ENCODE results near the gene FLRT1. TPM values are rescaled to one million over a fixed set of nuclear protein-coding genes. Genes with fewer than 3 reads are reported as not detected.

The FLRT1 gene
- total RNA-seq, 1 experiment from 2014 or later, result 0.94 TPM

- H3K36me3 ChIP-seq (replicated peaks; ENCODE audit: control insufficient read depth, insufficient read depth, low read length), result peaks cover 3% of the 10 kb centered on the region
- peak; percentile 80 for DNase-seq
- peak overlapping the region; percentile 28 for H3K4me3 ChIP-seq (ENCODE audit: insufficient read depth, low read depth, low read length)
- H3K27me3 ChIP-seq (ENCODE audit: control insufficient read depth, insufficient read depth, low read length), result peaks cover 6% of the 10 kb centered on the region
Observed at GRCh38 chr11:64000740-64001483, 34.8 kb upstream of the FLRT1 start.

GRCh38 chr11:64001484-64002420 is 34.0 kb upstream of the FLRT1 start:
- Histone ChIP-seq H3K36me3 (replicated peaks; ENCODE audit: control insufficient read depth, insufficient read depth, low read length) (peaks cover 1% of the 10 kb centered on the region; the same call in 1 of the 2 replicates), H3K27me3 (ENCODE audit: control insufficient read depth, insufficient read depth, low read length) (peaks cover 12% of the 10 kb centered on the region), H3K4me3 (ENCODE audit: insufficient read depth, low read depth, low read length) (no peak overlapping the region)
- no peak for DNase-seq

- DNase-seq, result no peak
- H3K27me3 ChIP-seq (ENCODE audit: control insufficient read depth, insufficient read depth, low read length), result peaks cover 30% of the 10 kb centered on the region
- no peaks in the 10 kb centered on the region for H3K36me3 ChIP-seq (replicated peaks; ENCODE audit: control insufficient read depth, insufficient read depth, low read length)
Observed at GRCh38 chr11:64003807-64004589, 31.7 kb upstream of the FLRT1 start.

GRCh38 chr11:64004590-64004984 is 31.1 kb upstream of the FLRT1 start:
- no peaks in the 10 kb centered on the region for H3K36me3 ChIP-seq (replicated peaks; ENCODE audit: control insufficient read depth, insufficient read depth, low read length)
- no peak for DNase-seq
- no peak overlapping the region for H3K4me3 ChIP-seq (ENCODE audit: insufficient read depth, low read depth, low read length)
- peaks cover 32% of the 10 kb centered on the region for H3K27me3 ChIP-seq (ENCODE audit: control insufficient read depth, insufficient read depth, low read length)

More at GRCh38 chr11:64003807-64004589, 31.7 kb upstream of the FLRT1 start:
- no peak overlapping the region for H3K4me3 ChIP-seq (ENCODE audit: insufficient read depth, low read depth, low read length)

- H3K27me3 ChIP-seq (ENCODE audit: control insufficient read depth, insufficient read depth, low read length), result peaks cover 32% of the 10 kb centered on the region
- H3K4me3 ChIP-seq (ENCODE audit: insufficient read depth, low read depth, low read length), result no peak overlapping the region
- H3K36me3 ChIP-seq (replicated peaks; ENCODE audit: control insufficient read depth, insufficient read depth, low read length), result no peaks in the 10 kb centered on the region
- no peak for DNase-seq
Observed at GRCh38 chr11:64005691-64006090, 30.0 kb upstream of the FLRT1 start.

- no peak for DNase-seq
- Histone ChIP-seq H3K4me3 (ENCODE audit: insufficient read depth, low read depth, low read length) (no peak overlapping the region), H3K27me3 (ENCODE audit: control insufficient read depth, insufficient read depth, low read length) (peaks cover 30% of the 10 kb centered on the region), H3K36me3 (replicated peaks; ENCODE audit: control insufficient read depth, insufficient read depth, low read length) (no peaks in the 10 kb centered on the region)
Observed at GRCh38 chr11:64006398-64006797, 29.3 kb upstream of the FLRT1 start.

- no peaks in the 10 kb centered on the region for H3K36me3 ChIP-seq (replicated peaks; ENCODE audit: control insufficient read depth, insufficient read depth, low read length)
- peak; percentile 88 for DNase-seq
- peaks cover 30% of the 10 kb centered on the region for H3K27me3 ChIP-seq (ENCODE audit: control insufficient read depth, insufficient read depth, low read length)
- H3K4me3 ChIP-seq (ENCODE audit: insufficient read depth, low read depth, low read length), result peak overlapping the region; percentile 15; the same call in 1 of the 2 replicates
Observed at GRCh38 chr11:64007160-64007628, 28.5 kb upstream of the FLRT1 start.

GRCh38 chr11:64007629-64008282 is 28.0 kb upstream of the FLRT1 start:
- H3K4me3 ChIP-seq (ENCODE audit: insufficient read depth, low read depth, low read length), result peak overlapping the region; percentile 15; the same call in 1 of the 2 replicates
- peaks cover 30% of the 10 kb centered on the region for H3K27me3 ChIP-seq (ENCODE audit: control insufficient read depth, insufficient read depth, low read length)
- peak; percentile 92 for DNase-seq
- H3K36me3 ChIP-seq (replicated peaks; ENCODE audit: control insufficient read depth, insufficient read depth, low read length), result no peaks in the 10 kb centered on the region

GRCh38 chr11:64008283-64008913 is 27.3 kb upstream of the FLRT1 start:
- H3K36me3 ChIP-seq (replicated peaks; ENCODE audit: control insufficient read depth, insufficient read depth, low read length), result no peaks in the 10 kb centered on the region
- DNase-seq, result peak; percentile 59
- H3K27me3 ChIP-seq (ENCODE audit: control insufficient read depth, insufficient read depth, low read length), result peaks cover 30% of the 10 kb centered on the region
- no peak overlapping the region; the same call in 1 of the 2 replicates for H3K4me3 ChIP-seq (ENCODE audit: insufficient read depth, low read depth, low read length)

GRCh38 chr11:64008914-64009633 is 26.7 kb upstream of the FLRT1 start:
- peaks cover 30% of the 10 kb centered on the region for H3K27me3 ChIP-seq (ENCODE audit: control insufficient read depth, insufficient read depth, low read length)
- no peak overlapping the region for H3K4me3 ChIP-seq (ENCODE audit: insufficient read depth, low read depth, low read length)
- DNase-seq, result peak; percentile 83
- H3K36me3 ChIP-seq (replicated peaks; ENCODE audit: control insufficient read depth, insufficient read depth, low read length), result no peaks in the 10 kb centered on the region

GRCh38 chr11:64009710-64010109 is 26.0 kb upstream of the FLRT1 start:
- Histone ChIP-seq H3K4me3 (ENCODE audit: insufficient read depth, low read depth, low read length) (no peak overlapping the region), H3K27me3 (ENCODE audit: control insufficient read depth, insufficient read depth, low read length) (peaks cover 30% of the 10 kb centered on the region), H3K36me3 (replicated peaks; ENCODE audit: control insufficient read depth, insufficient read depth, low read length) (no peaks in the 10 kb centered on the region)
- no peak for DNase-seq

- H3K36me3 ChIP-seq (replicated peaks; ENCODE audit: control insufficient read depth, insufficient read depth, low read length), result no peaks in the 10 kb centered on the region
- peaks cover 29% of the 10 kb centered on the region for H3K27me3 ChIP-seq (ENCODE audit: control insufficient read depth, insufficient read depth, low read length)
- DNase-seq, result no peak
- no peak overlapping the region for H3K4me3 ChIP-seq (ENCODE audit: insufficient read depth, low read depth, low read length)
Observed at GRCh38 chr11:64010783-64011182, 24.9 kb upstream of the FLRT1 start.

GRCh38 chr11:64011371-64011770 is 24.4 kb upstream of the FLRT1 start:
- H3K4me3 ChIP-seq (ENCODE audit: insufficient read depth, low read depth, low read length), result no peak overlapping the region
- H3K27me3 ChIP-seq (ENCODE audit: control insufficient read depth, insufficient read depth, low read length), result peaks cover 24% of the 10 kb centered on the region
- H3K36me3 ChIP-seq (replicated peaks; ENCODE audit: control insufficient read depth, insufficient read depth, low read length), result no peaks in the 10 kb centered on the region
- DNase-seq, result no peak
